ENCODE data around the gene SLC25A27.

- TF ChIP-seq, protein P1, sequence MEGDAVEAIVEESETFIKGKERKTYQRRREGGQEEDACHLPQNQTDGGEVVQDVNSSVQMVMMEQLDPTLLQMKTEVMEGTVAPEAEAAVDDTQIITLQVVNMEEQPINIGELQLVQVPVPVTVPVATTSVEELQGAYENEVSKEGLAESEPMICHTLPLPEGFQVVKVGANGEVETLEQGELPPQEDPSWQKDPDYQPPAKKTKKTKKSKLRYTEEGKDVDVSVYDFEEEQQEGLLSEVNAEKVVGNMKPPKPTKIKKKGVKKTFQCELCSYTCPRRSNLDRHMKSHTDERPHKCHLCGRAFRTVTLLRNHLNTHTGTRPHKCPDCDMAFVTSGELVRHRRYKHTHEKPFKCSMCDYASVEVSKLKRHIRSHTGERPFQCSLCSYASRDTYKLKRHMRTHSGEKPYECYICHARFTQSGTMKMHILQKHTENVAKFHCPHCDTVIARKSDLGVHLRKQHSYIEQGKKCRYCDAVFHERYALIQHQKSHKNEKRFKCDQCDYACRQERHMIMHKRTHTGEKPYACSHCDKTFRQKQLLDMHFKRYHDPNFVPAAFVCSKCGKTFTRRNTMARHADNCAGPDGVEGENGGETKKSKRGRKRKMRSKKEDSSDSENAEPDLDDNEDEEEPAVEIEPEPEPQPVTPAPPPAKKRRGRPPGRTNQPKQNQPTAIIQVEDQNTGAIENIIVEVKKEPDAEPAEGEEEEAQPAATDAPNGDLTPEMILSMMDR (IDR thresholded peaks at IDR 0.05): no peak
- no peak for TF ChIP-seq POLR2A (IDR thresholded peaks at IDR 0.05)
Observed at GRCh38 chr6:46605091-46605797, 47.5 kb upstream of the SLC25A27 start.
